NCI-H1436 treated with DMSO at 0.1 percent for 48 hours (cell line): ENCODE measurements around the gene RPH3AL.
"Not testable (repeated sequence)": the region's sequence is repeated elsewhere in the genome, so short reads cannot be mapped to it uniquely, and the experiment has no call there.

Source experiments
- DNase-seq: peaks from one replicate; lab custom pipeline; 2025; lab: John Stamatoyannopoulos, UW

Gene RPH3AL

GRCh38 chr17:178292-179065 is 174.1 kb downstream of the RPH3AL start:
- DNase-seq: no peak

GRCh38 chr17:177762-178161 is 174.8 kb downstream of the RPH3AL start:
- DNase-seq: no peak

GRCh38 chr17:177155-177554 is 175.5 kb downstream of the RPH3AL start:
- DNase-seq: no peak

GRCh38 chr17:173166-173911 is 179.3 kb downstream of the RPH3AL start:
- DNase-seq: no peak

GRCh38 chr17:172401-172800 is 180.2 kb downstream of the RPH3AL start:
- no peak for DNase-seq

GRCh38 chr17:171871-172270 is 180.7 kb downstream of the RPH3AL start:
- no peak for DNase-seq

GRCh38 chr17:170130-170670 is 182.4 kb downstream of the RPH3AL start:
- no peak for DNase-seq

- DNase-seq: not testable (repeated sequence)
Observed at GRCh38 chr17:168614-169013, 184.0 kb downstream of the RPH3AL start.

- no peak for DNase-seq
Observed at GRCh38 chr17:165939-166338, 186.7 kb downstream of the RPH3AL start.

GRCh38 chr17:164303-165235 is 188.0 kb downstream of the RPH3AL start:
- DNase-seq: no peak

GRCh38 chr17:163514-164098 is 189.0 kb downstream of the RPH3AL start:
- DNase-seq: no peak

GRCh38 chr17:162689-163088 is 189.9 kb downstream of the RPH3AL start:
- no peak for DNase-seq
